Ovary (tissue), 9 donors: Measurements from ENCODE around the gene PRSS8. TPM values are rescaled to one million over a fixed set of nuclear protein-coding genes. Genes with fewer than 3 reads are reported as not detected.

Experiments
- DNase-seq, 5 donors: peaks; one replicate each; pipeline ENCODE4 v3.0.0-alpha.2; 2019 to 2020
- H3K27ac ChIP-seq, 2 donors: fragments of 200-600 bp; one replicate each; pipeline versions ENCODE4 v1.5.1 to v1.8.0; 2019 to 2022
- H3K27me3 ChIP-seq: fragments of 200-600 bp; one replicate; pipeline ENCODE4 v1.8.0; 2022
- H3K36me3 ChIP-seq: fragments of 200-600 bp; sonication (generic); one replicate; pipeline ENCODE4 v1.5.1; 2019
- H3K4me1 ChIP-seq: one replicate; pipeline ENCODE4 v1.8.1; 2013; ENCODE audit warnings: mild to moderate bottlenecking, moderate library complexity; ENCODE audit not compliant: insufficient read depth
- H3K4me3 ChIP-seq: fragments of 200-600 bp; sonication (generic); one replicate; pipeline ENCODE4 v1.5.1; 2017
- H3K9me3 ChIP-seq, 2 donors: fragments of 200-600 bp in 1 of 2; sonication (generic) in 1 of 2; one replicate each; pipeline versions ENCODE4 v1.5.1 to v1.8.1; 2013 to 2019; ENCODE audit warnings: mild to moderate bottlenecking in 1 of 2, moderate library complexity in 1 of 2
- CTCF ChIP-seq, 3 donors: fragments of 450-650 bp in 2 of 3; fragments of 200-600 bp in 1 of 3; IDR thresholded peaks; one replicate each; pipeline versions ENCODE4 v1.5.1 to v1.8.0; 2016 to 2022; ENCODE audit warnings: antibody characterized with exemption in 3 of 3, mild to moderate bottlenecking in 1 of 3
- EP300 ChIP-seq: sonication (generic); formaldehyde crosslinking; IDR thresholded peaks from one replicate; pipeline ENCODE4 v1.6.1; 2017; ENCODE audit warnings: antibody characterized with exemption
- POLR2A ChIP-seq: fragments of 450-650 bp; IDR thresholded peaks from one replicate; pipeline ENCODE4 v1.6.1; 2017; ENCODE audit warnings: antibody characterized with exemption, mild to moderate bottlenecking, moderate library complexity
- WGBS, 3 donors: extraction: QIAGEN DNeasy Blood & Tissue Kit in 1 of 3; methylation state at CpG; one replicate each; pipeline versions ENCODE4 v1.1.5 to v1.1.7; 2013 to 2017; 5-methylcytosine and 5-hydroxymethylcytosine counted together
- intact Hi-C, 4 donors: fragments of 100-400 bp; cut with DNase I; formaldehyde crosslinking; loops; one replicate each; pipeline versions ENCODE4 v1.11.0 to v1.15.1; 2022 to 2023
- polyA plus RNA-seq, 2 donors: library from polyadenylated mRNA; stranded (reverse); fragments of 200-250 nt in 1 of 2; fragments of 350-450 nt in 1 of 2; fragmentation: Illumina TruSeq in 1 of 2; extraction: RNeasy Lipid Tissue Mini Kit (QIAGEN cat#74804) in 1 of 2; gene quantifications; one replicate each; pipeline ENCODE4 v1.2.3, GENCODE V29; 2013 to 2014
- small RNA-seq: library from RNA; depleted of rRNA; stranded (forward); fragments of <200 nt; gene quantifications from one replicate; pipeline ENCODE3, GENCODE V24; 2016
- total RNA-seq, 7 donors: library from RNA; depleted of rRNA in 2 of 7; stranded (reverse); fragments of >200 nt in 2 of 7; fragmentation: NEBNext Ultra II Directional in 3 of 7; extraction: Animal tissue kit (Norgen Biotek cat#: 25700) in 3 of 7; gene quantifications; one replicate each; pipeline versions ENCODE4 v1.1.0 to v1.2.4, GENCODE V29; 2016 to 2023
- donor health status: DM: no; HTN: no; CAD: no; lungs with moderate emphysema.
- donor health status: DM: no; HTN: no; CAD: no.
- donor health status: Bipolar disorder and iron deficiency.
- donor health status: DM: yes; HTN: yes; CAD: no.
- donor health status: DM: no; HTN: no; CAD: no.
- donor health status: DM: yes; HTN: yes; CAD: no.

Gene PRSS8
- total and polyA plus RNA-seq, 9 donors = 0.05 to 47.0 (median 1.9) TPM; not detected in 3

GRCh38 chr16:31083081-31083480 is 52.4 kb downstream of the PRSS8 start:
- H3K27me3 ChIP-seq = no peaks in the 10 kb centered on the region
- H3K4me1 ChIP-seq = peaks cover 2% of the 10 kb centered on the region
- no peaks in the 10 kb centered on the region for H3K36me3 ChIP-seq
- no peak for DNase-seq
- no peak overlapping the region for H3K4me3 ChIP-seq
- WGBS, 3 donors = 35 to 47% (median 37%) methylated on average over 9 of the region's 9 CpGs
- H3K27ac ChIP-seq = no peak overlapping the region
- no peaks in the 10 kb centered on the region for H3K9me3 ChIP-seq
- intact Hi-C loops = loop anchor here in 1 of 4 donors (10.0 kb wide), 1 partner anchor 102 kb away; the partner anchor contains the start of gene FUS
- TF ChIP-seq POLR2A = no peak
- no peak for TF ChIP-seq CTCF (IDR thresholded peaks at IDR 0.05)
- no peak for TF ChIP-seq EP300

GRCh38 chr16:31082368-31083045 is 53.0 kb downstream of the PRSS8 start:
- H3K4me3 ChIP-seq = no peak overlapping the region
- H3K4me1 ChIP-seq = peaks cover 2% of the 10 kb centered on the region
- no peaks in the 10 kb centered on the region for H3K27me3 ChIP-seq
- H3K36me3 ChIP-seq = no peaks in the 10 kb centered on the region
- peak in 1 of 5 donors; percentile 16 for DNase-seq
- H3K9me3 ChIP-seq = no peaks in the 10 kb centered on the region
- WGBS, 3 donors = 62 to 76% (median 63%) methylated on average over 13 to 14 of the region's 14 CpGs
- intact Hi-C loops = loop anchor here in 1 of 4 donors (10.0 kb wide), 1 partner anchor 102 kb away; the partner anchor contains the start of gene FUS
- no peak overlapping the region for H3K27ac ChIP-seq
- no peak for TF ChIP-seq POLR2A
- no peak for TF ChIP-seq EP300
- no peak for TF ChIP-seq CTCF (IDR thresholded peaks at IDR 0.05)

Small RNAs within 50 kb of the gene (small RNA-seq; reads per million reads assigned to genes)
- gene AC009088.4 (not detected), gene NDUFA3P6 (not detected)

Other genes with a start within 250 kb of the PRSS8 start
- 10 to 100 TPM; 34.4 to 54.8 (median 49.0) TPM for gene BCL7C, start 241.7 kb downstream of the PRSS8 start, total RNA-seq
- gene BCL7C, start 241.7 kb downstream of the PRSS8 start, polyA plus RNA-seq = 10 to 100 TPM; 13.3 to 44.1 TPM
- gene CTF1, start 239.1 kb downstream of the PRSS8 start, total RNA-seq = 10 to 100 TPM in 5 of 7 donors, 1 to 10 TPM in 2; 7.0 to 22.4 (median 14.4) TPM
- gene CTF1, start 239.1 kb downstream of the PRSS8 start, polyA plus RNA-seq = 10 to 100 TPM in 1 of 2 donors, 1 to 10 TPM in 1; 7.9 to 16.2 TPM
- 10 to 100 TPM; 10.2 to 24.3 (median 15.4) TPM for gene FBXL19, start 212.2 kb downstream of the PRSS8 start, total RNA-seq
- gene FBXL19, start 212.2 kb downstream of the PRSS8 start, polyA plus RNA-seq = 10 to 100 TPM in 1 of 2 donors, 1 to 10 TPM in 1; 1.6 to 12.4 TPM
- 10 to 100 TPM; 21.5 to 30.8 (median 24.1) TPM for gene ORAI3, start 186.7 kb downstream of the PRSS8 start, total RNA-seq
- 10 to 100 TPM; 26.0 to 27.5 TPM for gene ORAI3, start 186.7 kb downstream of the PRSS8 start, polyA plus RNA-seq
- 10 to 100 TPM in 5 of 7 donors, 1 to 10 TPM in 2; 5.0 to 31.8 (median 24.9) TPM for gene SETD1A, start 178.0 kb downstream of the PRSS8 start, total RNA-seq
- 10 to 100 TPM in 1 of 2 donors, 1 to 10 TPM in 1; 5.8 to 17.1 TPM for gene SETD1A, start 178.0 kb downstream of the PRSS8 start, polyA plus RNA-seq
- gene HSD3B7, start 150.5 kb downstream of the PRSS8 start, total RNA-seq = 10 to 100 TPM in 4 of 7 donors, 1 to 10 TPM in 3; 8.0 to 24.5 (median 10.5) TPM
- gene HSD3B7, start 150.5 kb downstream of the PRSS8 start, polyA plus RNA-seq = 1 to 10 TPM; 3.9 to 8.0 TPM
- 1 to 10 TPM in 4 of 7 donors, under 1 TPM in 3; 0.34 to 1.5 (median 1.0) TPM for gene STX1B, start 125.1 kb downstream of the PRSS8 start, total RNA-seq
- gene STX1B, start 125.1 kb downstream of the PRSS8 start, polyA plus RNA-seq = under 1 TPM; 0.36 to 0.57 TPM
- 10 to 100 TPM; 26.2 to 73.8 (median 59.2) TPM for gene STX4, start 102.2 kb downstream of the PRSS8 start, total RNA-seq
- 10 to 100 TPM; 34.4 to 53.7 TPM for gene STX4, start 102.2 kb downstream of the PRSS8 start, polyA plus RNA-seq
- 1 to 10 TPM; 4.2 to 7.4 (median 5.7) TPM for gene ZNF668, start 61.5 kb downstream of the PRSS8 start, total RNA-seq
- gene ZNF668, start 61.5 kb downstream of the PRSS8 start, polyA plus RNA-seq = 1 to 10 TPM; 1.3 to 6.7 TPM
- 10 to 100 TPM; 12.4 to 16.3 (median 14.8) TPM for gene ZNF646, start 61.3 kb downstream of the PRSS8 start, total RNA-seq
- 10 to 100 TPM in 1 of 2 donors, 1 to 10 TPM in 1; 2.3 to 12.0 TPM for gene ZNF646, start 61.3 kb downstream of the PRSS8 start, polyA plus RNA-seq
- gene PRSS53, start 46.8 kb downstream of the PRSS8 start, total RNA-seq = 1 to 10 TPM; 1.1 to 2.9 (median 1.5) TPM
- gene PRSS53, start 46.8 kb downstream of the PRSS8 start, polyA plus RNA-seq = 1 to 10 TPM in 1 of 2 donors, under 1 TPM in 1; 0.30 to 1.4 TPM
- 100 to 1,000 TPM in 1 of 7 donors, 10 to 100 TPM in 6; 72.1 to 114 (median 84.5) TPM for gene VKORC1, start 40.9 kb downstream of the PRSS8 start, total RNA-seq
- gene VKORC1, start 40.9 kb downstream of the PRSS8 start, polyA plus RNA-seq = 100 to 1,000 TPM; 117 to 141 TPM
- 10 to 100 TPM; 34.1 to 51.9 (median 40.5) TPM for gene BCKDK, start 27.3 kb downstream of the PRSS8 start, total RNA-seq
- 10 to 100 TPM; 18.6 to 29.2 TPM for gene BCKDK, start 27.3 kb downstream of the PRSS8 start, polyA plus RNA-seq
- gene KAT8, start 18.1 kb downstream of the PRSS8 start, total RNA-seq = 100 to 1,000 TPM in 4 of 7 donors, 10 to 100 TPM in 3; 71.5 to 129 (median 105) TPM
- gene KAT8, start 18.1 kb downstream of the PRSS8 start, polyA plus RNA-seq = 10 to 100 TPM; 66.4 to 87.0 TPM
- gene PRSS36, start 14.3 kb upstream of the PRSS8 start, total RNA-seq = 1 to 10 TPM in 4 of 7 donors, under 1 TPM in 2, not detected in 1; 0.28 to 2.1 (median 1.3) TPM
- under 1 TPM in 1 of 2 donors, not detected in 1; 0.96 TPM for gene PRSS36, start 14.3 kb upstream of the PRSS8 start, polyA plus RNA-seq
- 100 to 1,000 TPM in 5 of 7 donors, 10 to 100 TPM in 2; 62.2 to 436 (median 355) TPM for gene FUS, start 44.4 kb upstream of the PRSS8 start, total RNA-seq
- gene FUS, start 44.4 kb upstream of the PRSS8 start, polyA plus RNA-seq = 100 to 1,000 TPM; 309 to 469 TPM
- gene PYCARD, start 67.0 kb upstream of the PRSS8 start, total RNA-seq = 10 to 100 TPM in 6 of 7 donors, 1 to 10 TPM in 1; 9.4 to 35.8 (median 20.2) TPM
- gene PYCARD, start 67.0 kb upstream of the PRSS8 start, polyA plus RNA-seq = 10 to 100 TPM in 1 of 2 donors, 1 to 10 TPM in 1; 1.8 to 28.1 TPM
- gene TRIM72, start 78.4 kb upstream of the PRSS8 start, total RNA-seq = under 1 TPM in 3 of 7 donors, not detected in 4; 0.05 to 0.11 (median 0.07) TPM
- under 1 TPM in 1 of 2 donors, not detected in 1; 0.01 TPM for gene TRIM72, start 78.4 kb upstream of the PRSS8 start, polyA plus RNA-seq
- not detected for gene PYDC1, start 81.4 kb upstream of the PRSS8 start, total RNA-seq
- not detected for gene PYDC1, start 81.4 kb upstream of the PRSS8 start, polyA plus RNA-seq
- 1 to 10 TPM; 2.3 to 8.2 (median 4.1) TPM for gene ITGAM, start 124.2 kb upstream of the PRSS8 start, total RNA-seq
- 1 to 10 TPM; 1.7 to 6.8 TPM for gene ITGAM, start 124.2 kb upstream of the PRSS8 start, polyA plus RNA-seq
- 10 to 100 TPM in 1 of 7 donors, 1 to 10 TPM in 5, under 1 TPM in 1; 0.83 to 13.9 (median 2.0) TPM for gene ITGAX, start 219.4 kb upstream of the PRSS8 start, total RNA-seq
- 1 to 10 TPM in 1 of 2 donors, under 1 TPM in 1; 0.56 to 3.5 TPM for gene ITGAX, start 219.4 kb upstream of the PRSS8 start, polyA plus RNA-seq